ENCODE data around the gene LPO. TPM values are rescaled to one million over a fixed set of nuclear protein-coding genes. Genes with fewer than 3 reads are reported as not detected.

Gene LPO
- total and polyA plus RNA-seq, 9 of the 15 experiments (the other 6 are each of a cell fraction or from before 2014, with no cell fraction given) = 0.07 to 0.11 TPM; not detected in 7

DNA sequence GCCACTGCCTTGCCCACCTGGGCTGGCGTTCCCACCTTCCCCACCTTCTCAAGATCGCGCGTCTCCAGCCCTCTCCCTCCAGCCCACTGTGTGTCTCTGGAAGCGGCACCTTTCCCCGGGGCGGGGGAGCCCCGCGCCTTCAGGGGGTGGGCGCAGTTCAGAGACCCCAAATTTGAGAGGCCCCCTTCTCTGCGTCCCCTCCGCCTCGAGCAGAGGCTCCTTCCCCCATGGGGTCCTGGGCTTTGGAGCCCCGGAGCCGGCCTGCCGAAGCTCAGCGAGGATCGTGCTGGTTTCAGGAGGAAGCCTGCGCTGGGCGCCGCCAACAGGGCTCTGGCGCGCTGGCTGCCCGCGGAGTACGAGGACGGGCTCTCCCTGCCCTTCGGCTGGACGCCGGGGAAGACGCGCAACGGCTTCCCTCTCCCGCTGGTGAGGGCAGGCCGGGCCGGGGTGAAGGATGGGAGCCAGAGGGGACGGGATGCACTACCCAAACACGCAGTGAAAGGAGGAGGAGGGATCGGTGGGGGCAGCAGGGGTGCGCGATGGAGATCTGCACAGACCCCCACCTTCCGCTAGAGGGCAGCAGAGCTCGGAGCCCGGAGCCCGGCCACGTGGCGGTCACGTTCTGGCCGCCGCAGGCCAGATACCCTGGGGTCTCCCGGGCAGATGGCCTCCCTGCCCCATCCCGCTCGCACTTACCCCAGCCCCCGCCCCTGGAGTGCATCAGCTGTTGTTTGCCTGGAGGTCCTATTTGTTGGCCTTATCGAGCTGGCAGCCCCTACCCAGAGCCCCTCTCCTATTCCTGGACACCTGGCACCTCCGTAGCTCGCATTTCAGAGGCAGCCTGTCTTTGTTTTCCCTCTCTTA lies 11.1 kb downstream of the LPO start (continued):
- TF ChIP-seq, protein P1, sequence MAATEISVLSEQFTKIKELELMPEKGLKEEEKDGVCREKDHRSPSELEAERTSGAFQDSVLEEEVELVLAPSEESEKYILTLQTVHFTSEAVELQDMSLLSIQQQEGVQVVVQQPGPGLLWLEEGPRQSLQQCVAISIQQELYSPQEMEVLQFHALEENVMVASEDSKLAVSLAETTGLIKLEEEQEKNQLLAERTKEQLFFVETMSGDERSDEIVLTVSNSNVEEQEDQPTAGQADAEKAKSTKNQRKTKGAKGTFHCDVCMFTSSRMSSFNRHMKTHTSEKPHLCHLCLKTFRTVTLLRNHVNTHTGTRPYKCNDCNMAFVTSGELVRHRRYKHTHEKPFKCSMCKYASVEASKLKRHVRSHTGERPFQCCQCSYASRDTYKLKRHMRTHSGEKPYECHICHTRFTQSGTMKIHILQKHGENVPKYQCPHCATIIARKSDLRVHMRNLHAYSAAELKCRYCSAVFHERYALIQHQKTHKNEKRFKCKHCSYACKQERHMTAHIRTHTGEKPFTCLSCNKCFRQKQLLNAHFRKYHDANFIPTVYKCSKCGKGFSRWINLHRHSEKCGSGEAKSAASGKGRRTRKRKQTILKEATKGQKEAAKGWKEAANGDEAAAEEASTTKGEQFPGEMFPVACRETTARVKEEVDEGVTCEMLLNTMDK (IDR thresholded peaks at IDR 0.05; ENCODE audit: borderline replicate concordance, insufficient read depth, low read depth, low read length, poor library complexity, severe bottlenecking) = peak; percentile 69
- TF ChIP-seq RBM22 (IDR thresholded peaks at IDR 0.05; ENCODE audit: low read depth, low read length, poor library complexity, severe bottlenecking) (no peak), ZNF282 (CRISPR knock-in tag; IDR thresholded peaks at IDR 0.05) (peak; percentile 88; the same call in 1 of the 2 replicates), WHSC1 (IDR thresholded peaks at IDR 0.05; ENCODE audit: low read length) (no peak), NR2C1 (IDR thresholded peaks at IDR 0.05) (no peak), NR2C1 (tag; IDR thresholded peaks at IDR 0.05) (no peak), ZNF592 (IDR thresholded peaks at IDR 0.05) (peak; percentile 84), ZFX (CRISPR knock-in tag; IDR thresholded peaks at IDR 0.05) (peak; percentile 72), NEUROD1 (IDR thresholded peaks at IDR 0.05; ENCODE audit: borderline replicate concordance, low read depth, low read length, partially characterized antibody) (peak; percentile 31), TEAD4 (IDR thresholded peaks at IDR 0.05; ENCODE audit: low read length) (no peak; the same call in 1 of the 2 replicates), TEAD4 (CRISPR knock-in tag; IDR thresholded peaks at IDR 0.05; ENCODE audit: borderline replicate concordance) (no peak), SP1 (CRISPR knock-in tag; IDR thresholded peaks at IDR 0.05) (peak; percentile 64), ZNF124 (CRISPR knock-in tag; IDR thresholded peaks at IDR 0.05) (0 out of 2 replicates have a peak, but pooled peaks have one; percentile 74), KAT7 (CRISPR knock-in tag; IDR thresholded peaks at IDR 0.05; ENCODE audit: borderline replicate concordance) (peak; percentile 75; the same call in 1 of the 2 replicates), RBFOX2 (IDR thresholded peaks at IDR 0.05; ENCODE audit: low read depth, low read length) (peak; percentile 67), ZNF695 (CRISPR knock-in tag; IDR thresholded peaks at IDR 0.05) (no peak)
- TF ChIP-seq, protein P2, sequence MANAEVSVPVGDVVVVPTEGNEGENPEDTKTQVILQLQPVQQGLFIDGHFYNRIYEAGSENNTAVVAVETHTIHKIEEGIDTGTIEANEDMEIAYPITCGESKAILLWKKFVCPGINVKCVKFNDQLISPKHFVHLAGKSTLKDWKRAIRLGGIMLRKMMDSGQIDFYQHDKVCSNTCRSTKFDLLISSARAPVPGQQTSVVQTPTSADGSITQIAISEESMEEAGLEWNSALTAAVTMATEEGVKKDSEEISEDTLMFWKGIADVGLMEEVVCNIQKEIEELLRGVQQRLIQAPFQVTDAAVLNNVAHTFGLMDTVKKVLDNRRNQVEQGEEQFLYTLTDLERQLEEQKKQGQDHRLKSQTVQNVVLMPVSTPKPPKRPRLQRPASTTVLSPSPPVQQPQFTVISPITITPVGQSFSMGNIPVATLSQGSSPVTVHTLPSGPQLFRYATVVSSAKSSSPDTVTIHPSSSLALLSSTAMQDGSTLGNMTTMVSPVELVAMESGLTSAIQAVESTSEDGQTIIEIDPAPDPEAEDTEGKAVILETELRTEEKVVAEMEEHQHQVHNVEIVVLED (CRISPR knock-in tag; IDR thresholded peaks at IDR 0.05) = no peak
- TF ChIP-seq, protein P3, sequence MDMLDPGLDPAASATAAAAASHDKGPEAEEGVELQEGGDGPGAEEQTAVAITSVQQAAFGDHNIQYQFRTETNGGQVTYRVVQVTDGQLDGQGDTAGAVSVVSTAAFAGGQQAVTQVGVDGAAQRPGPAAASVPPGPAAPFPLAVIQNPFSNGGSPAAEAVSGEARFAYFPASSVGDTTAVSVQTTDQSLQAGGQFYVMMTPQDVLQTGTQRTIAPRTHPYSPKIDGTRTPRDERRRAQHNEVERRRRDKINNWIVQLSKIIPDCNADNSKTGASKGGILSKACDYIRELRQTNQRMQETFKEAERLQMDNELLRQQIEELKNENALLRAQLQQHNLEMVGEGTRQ (CRISPR knock-in tag; IDR thresholded peaks at IDR 0.05) = peak; percentile 75

Data from K562 (cell line).